GM21619 (cell line): Measurements from ENCODE around the gene TRIM13.

Source experiments
- ATAC-seq: cut with Tn5 transposase; IDR thresholded peaks from one replicate; pipeline ENCODE4 v1.9.1; 2021; ENCODE audit not compliant: unreplicated experiment

TRIM13 gene

DNA sequence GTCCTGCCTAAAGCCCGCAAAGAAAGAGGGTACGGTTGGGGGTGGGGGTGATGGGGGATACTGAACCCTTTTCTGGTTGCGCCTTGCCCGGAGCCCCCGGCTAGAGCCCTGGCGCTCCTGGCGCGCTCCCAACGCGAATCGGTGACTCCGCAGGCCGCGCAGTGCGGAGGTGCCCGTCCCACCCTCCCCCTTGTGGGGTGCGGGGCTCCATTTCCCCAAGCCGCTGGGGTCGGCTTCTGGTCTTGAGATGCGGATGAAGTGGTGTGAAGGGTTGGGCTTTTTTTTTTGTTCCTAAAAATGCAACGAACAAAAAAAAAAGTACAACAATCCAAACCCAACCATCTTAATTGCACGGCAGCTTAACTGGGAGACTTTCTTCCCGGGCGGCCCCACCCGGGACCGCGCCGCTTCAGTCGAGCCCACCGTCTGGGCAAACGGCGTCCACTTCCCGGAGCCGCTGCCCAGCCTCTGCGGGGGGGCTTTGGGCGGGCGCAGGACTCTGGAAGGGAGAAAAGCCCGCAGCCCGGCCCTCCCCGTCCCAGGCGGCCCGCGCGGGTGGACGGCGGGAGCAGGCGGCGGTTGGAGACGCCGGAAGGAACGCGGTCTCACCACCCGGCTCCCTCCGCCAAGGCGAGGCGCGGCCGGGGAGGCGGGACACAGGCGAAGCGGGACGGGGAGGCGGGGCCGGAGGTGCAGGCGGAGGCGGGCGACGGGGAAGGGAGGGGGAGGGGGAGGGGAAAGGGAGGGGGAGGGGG lies 504 bp upstream of the TRIM13 start:
- peak; percentile 53 for ATAC-seq

DNA sequence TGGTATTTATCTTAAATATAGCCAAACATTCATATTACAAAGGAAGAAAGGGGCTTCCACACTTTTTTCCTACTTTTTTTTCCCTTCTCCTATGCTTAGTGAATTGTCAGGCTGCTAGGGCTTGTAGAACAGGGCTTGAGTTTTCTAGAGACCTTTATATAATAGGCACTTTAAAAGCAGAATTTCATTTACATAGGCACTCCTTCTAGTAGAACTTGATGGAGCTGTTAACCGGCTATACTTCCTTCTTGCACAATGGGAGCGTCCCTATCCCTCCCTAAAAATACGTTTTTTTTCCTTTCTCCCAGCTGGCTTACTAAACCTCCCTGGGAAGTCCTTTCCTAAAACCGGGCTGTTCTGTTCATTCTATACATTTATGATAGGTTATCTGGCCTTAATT lies 1.1 kb downstream of the TRIM13 start:
- no peak for ATAC-seq

DNA sequence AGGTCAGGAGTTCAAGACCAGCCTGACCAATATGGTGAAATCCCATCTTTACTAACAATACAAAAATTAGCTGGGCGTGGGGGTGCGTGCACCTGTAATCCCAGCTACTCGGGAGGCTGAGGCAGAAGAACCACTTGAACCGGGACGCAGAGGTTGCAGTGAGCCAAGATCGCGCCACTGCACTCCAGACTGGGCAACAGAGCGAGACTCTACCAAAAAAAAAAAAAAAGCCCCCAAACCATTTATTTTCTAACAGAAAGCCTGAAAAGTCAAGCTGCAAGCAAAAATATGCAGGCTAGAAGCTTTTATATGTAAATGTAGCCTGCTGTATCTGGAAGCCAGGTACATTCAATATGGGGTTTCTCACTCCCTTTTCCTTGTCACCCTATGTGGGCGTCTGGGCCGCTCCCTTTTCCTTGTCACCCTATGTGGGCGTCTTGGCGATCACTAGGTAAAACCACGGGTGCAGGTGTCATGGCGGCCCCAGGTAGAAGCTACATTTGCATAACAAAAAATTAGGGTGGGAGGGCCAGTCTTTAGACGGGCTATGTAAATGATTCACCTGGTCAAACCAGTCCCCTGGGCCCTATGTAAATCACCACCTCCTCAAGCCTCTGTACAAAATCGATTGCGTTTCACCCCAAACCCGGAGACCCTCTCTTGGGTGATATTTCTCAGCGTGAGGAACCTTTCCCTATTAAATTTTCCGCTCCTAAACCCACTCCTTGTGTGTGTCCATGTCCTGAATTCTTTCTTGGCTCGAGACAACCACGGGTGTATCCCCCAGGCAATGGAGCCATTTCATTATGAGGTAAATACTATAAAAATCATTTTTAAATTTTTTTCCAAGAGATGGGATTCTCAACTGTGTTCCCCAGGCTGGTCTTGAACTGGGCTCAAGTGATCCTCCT lies 2.1 kb downstream of the TRIM13 start:
- ATAC-seq: no peak

- ATAC-seq: no peak
These were observed 4.4 kb downstream of the TRIM13 start for GRCh38 chr13:50001287-50001686.

- no peak for ATAC-seq
These were observed 9.7 kb downstream of the TRIM13 start for GRCh38 chr13:50006426-50007135.

DNA sequence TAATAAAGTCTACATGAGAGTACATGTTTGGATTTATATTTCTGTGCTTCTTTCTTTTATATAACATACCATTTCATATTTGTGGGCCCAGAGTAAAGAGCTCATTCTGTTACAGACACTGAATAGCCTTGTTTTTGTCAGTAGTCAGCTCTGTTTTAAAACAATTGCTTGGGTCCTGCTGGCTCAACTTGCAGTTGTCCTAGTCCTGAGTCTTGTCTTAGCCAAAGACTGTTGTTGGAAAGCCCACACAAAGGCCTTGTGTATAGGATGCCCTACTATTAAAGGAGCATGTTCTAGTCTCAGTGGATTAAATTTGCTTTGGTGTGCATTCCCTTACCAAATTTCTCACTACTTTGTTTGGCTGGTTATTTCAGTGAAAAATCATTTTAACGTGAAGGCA lies 14.6 kb downstream of the TRIM13 start:
- ATAC-seq: no peak

GRCh38 chr13:50012396-50013169 lies 15.7 kb downstream of the TRIM13 start:
- ATAC-seq: no peak

DNA sequence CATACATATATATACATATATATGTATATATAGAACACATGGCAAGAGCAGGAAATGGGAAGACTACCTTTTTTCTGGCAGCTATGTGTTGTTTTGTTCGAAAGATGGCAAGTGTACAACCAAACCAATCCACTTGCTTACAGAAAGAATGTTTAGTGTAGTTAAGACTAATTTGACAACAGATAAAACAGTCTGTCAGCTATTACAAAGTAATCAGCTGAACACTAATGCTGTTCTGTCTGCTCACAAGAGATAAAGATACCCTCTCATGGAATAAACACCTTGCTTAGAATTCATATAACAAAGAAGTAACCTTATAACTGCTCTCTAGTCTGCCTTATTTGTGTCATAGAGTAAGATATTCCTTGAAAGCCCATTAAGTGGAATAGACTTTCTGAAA lies 17.5 kb downstream of the TRIM13 start:
- no peak for ATAC-seq

- ATAC-seq: no peak
These were observed 18.4 kb downstream of the TRIM13 start, which contains the start of gene KCNRG for GRCh38 chr13:50015258-50015657. TSS of gene KCNRG (plus strand) at chr13:50015444. CDS start at chr13:50015494, 50 bp downstream.

DNA sequence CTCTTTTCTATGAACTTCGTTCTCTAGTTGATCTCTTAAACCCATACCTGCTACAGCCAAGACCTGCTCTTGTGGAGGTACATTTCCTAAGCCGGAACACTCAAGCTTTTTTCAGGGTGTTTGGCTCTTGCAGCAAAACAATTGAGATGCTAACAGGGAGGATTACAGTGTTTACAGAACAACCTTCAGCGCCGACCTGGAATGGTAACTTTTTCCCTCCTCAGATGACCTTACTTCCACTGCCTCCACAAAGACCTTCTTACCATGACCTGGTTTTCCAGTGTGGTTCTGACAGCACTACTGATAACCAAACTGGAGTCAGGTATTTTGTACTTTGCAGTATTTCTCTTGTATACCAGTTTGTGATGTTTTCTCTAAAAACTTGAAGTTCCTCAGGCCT lies 18.9 kb downstream of the TRIM13 start:
- no peak for ATAC-seq

- ATAC-seq: no peak
These were observed 19.6 kb downstream of the TRIM13 start for GRCh38 chr13:50016444-50016843.

DNA sequence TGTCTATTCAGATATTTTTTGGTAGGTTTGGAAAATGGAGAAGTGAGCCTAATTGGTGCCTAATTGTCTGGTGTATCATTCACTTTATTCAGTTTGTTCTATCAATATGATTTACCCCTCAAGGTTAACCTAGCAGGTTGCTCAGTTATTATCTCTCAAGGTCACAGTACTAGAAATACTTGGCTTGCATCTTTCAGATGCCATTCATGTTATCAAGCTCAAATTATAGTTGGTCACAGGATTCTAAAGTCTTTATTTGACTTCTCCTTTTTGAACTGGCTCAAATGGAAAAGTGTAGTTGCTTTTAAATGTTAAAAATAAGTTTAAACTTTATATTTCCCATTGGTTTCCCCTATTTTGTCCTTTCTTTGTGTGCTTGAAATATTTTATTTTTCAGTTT lies 21.0 kb downstream of the TRIM13 start:
- ATAC-seq: no peak

GRCh38 chr13:50025436-50025835 lies 28.6 kb downstream of the TRIM13 start:
- ATAC-seq: no peak

- ATAC-seq: peak; percentile 100
These were observed 30.1 kb downstream of the TRIM13 start for GRCh38 chr13:50026788-50027473.

DNA sequence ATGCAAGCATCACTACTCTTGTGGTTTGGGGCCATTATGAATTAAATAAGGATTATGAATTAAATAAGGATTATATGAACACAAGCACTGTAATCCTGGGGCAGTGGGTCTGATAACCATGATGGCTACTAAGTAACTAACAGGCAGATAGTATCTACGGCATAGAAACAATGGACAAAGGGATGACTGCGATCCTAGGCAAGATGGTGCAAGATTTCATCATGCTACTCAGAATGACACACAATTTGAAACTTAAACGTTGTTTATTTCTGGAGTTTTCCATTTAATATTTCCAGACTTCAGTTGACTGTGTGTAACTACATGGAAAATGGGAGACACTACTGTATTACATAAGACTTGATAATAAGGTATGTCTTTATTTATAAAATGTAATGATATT lies 33.5 kb downstream of the TRIM13 start:
- no peak for ATAC-seq

DNA sequence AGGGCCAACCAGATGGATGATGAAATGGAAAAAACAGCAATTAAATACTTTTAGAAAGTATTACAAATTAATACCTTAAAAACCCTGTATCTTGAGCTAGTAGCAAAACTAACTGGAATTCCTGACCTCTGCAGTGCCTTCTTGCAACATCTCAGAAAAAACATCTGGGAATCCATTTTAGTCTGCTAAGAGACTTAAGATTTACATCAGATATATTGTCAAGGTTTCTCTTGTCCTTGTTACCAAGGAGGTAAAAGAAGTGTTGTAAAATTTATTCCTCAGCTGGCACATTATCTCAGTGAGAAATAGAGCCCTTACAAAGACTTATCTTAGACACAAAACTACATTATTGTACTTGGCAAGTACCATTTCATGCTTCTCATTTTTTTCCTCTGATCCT lies 36.9 kb downstream of the TRIM13 start:
- ATAC-seq: no peak

DNA sequence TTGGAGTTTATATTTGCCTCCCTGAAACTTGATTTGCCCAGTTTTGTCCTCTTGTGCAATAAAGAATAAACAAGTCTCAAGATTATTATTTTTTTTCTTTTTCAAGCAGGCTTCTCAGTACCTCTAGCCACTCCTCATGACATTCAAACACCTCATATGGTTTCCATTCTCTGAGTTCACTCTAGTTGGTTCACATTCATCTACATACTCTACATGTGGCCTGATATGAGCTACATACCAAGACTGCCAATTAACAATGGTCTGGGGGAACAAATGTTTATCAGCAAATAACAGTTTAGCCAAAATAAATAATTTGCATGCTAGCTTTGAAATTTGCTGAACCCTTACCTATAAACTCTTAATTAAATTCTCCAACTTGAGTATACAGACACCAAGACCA lies 40.9 kb downstream of the TRIM13 start:
- ATAC-seq: no peak

DNA sequence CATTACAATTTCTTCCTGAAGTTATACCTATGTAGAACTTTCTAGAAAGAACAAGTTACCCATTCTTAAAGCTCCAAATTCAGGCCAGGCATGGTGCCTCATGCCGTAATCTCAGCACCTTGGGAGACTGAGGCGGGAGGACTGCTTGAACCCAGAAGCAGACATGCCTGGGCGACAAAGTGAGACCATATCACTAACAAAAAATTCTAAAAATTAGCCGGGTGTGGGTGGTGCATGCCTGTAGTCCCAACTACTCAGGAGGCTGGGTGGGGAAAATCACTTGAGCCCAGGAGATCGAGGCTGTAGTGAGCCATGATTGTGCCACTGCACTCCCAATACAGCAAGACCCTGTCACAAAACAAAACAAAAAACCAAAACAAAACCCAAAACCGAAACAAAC lies 41.4 kb downstream of the TRIM13 start:
- no peak for ATAC-seq

DNA sequence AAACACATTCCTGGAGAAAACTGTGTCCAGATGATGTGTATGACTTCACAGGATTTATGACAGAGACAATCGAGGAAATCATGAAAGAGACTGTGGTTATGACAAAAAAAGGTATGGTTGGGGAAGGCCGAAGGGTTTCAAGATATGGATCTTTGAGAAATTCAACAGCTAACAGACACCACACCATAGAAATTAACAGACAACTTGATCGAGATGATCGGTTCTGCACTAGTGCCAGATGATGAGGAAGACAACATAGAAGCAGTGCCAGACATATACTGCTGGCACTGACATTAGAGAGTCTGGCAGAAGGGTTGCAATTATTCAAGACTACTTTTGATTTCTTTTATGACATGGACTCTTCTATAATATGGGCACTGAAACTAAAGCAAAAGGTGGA lies 55.6 kb downstream of the TRIM13 start:
- no peak for ATAC-seq

- ATAC-seq: no peak
These were observed 57.0 kb downstream of the TRIM13 start for GRCh38 chr13:50053844-50054243.
